HG02981 (cell line): ENCODE data around the gene ABCB4.
A peak's percentile ranks its signal among the peaks of the same experiment; 100 is the strongest.

Experiments used
- ATAC-seq: cut with Tn5 transposase; IDR thresholded peaks from one replicate; pipeline ENCODE4 v1.9.1; 2021; ENCODE audit warnings: mild to moderate bottlenecking, moderate library complexity; ENCODE audit not compliant: unreplicated experiment

ABCB4 gene

GRCh38 chr7:87475359-87476178 is at the start of gene ABCB4:
ABCB4 (minus strand) TSS chr7:87475680; CDS start chr7:87475465, 215 bp downstream.
- ATAC-seq, result peak; percentile 21

GRCh38 chr7:87518735-87519134 is 43.3 kb upstream of the ABCB4 start:
- ATAC-seq, result no peak

- ATAC-seq, result no peak
These were observed 42.4 kb upstream of the ABCB4 start for GRCh38 chr7:87517891-87518290.

- ATAC-seq, result no peak
These were observed 41.8 kb upstream of the ABCB4 start for GRCh38 chr7:87517136-87517815.

GRCh38 chr7:87513735-87514335 is 38.4 kb upstream of the ABCB4 start:
- no peak for ATAC-seq

GRCh38 chr7:87512906-87513305 is 37.4 kb upstream of the ABCB4 start:
- ATAC-seq, result no peak

- ATAC-seq, result no peak
These were observed 36.0 kb upstream of the ABCB4 start for GRCh38 chr7:87511510-87511909.

GRCh38 chr7:87510411-87510875 is 35.0 kb upstream of the ABCB4 start:
- ATAC-seq, result no peak

GRCh38 chr7:87507446-87507845 is 32.0 kb upstream of the ABCB4 start:
- ATAC-seq, result no peak

- no peak for ATAC-seq
These were observed 31.0 kb upstream of the ABCB4 start for GRCh38 chr7:87506246-87507180.

GRCh38 chr7:87505557-87506245 is 30.2 kb upstream of the ABCB4 start:
- ATAC-seq, result no peak

- ATAC-seq, result no peak
These were observed 29.6 kb upstream of the ABCB4 start for GRCh38 chr7:87505122-87505521.

GRCh38 chr7:87499494-87499893 is 24.0 kb upstream of the ABCB4 start:
- no peak for ATAC-seq

GRCh38 chr7:87498893-87499292 is 23.4 kb upstream of the ABCB4 start:
- no peak for ATAC-seq

GRCh38 chr7:87497482-87497881 is 22.0 kb upstream of the ABCB4 start:
- no peak for ATAC-seq

GRCh38 chr7:87495366-87495765 is 19.9 kb upstream of the ABCB4 start:
- ATAC-seq, result no peak

- no peak for ATAC-seq
These were observed 19.0 kb upstream of the ABCB4 start for GRCh38 chr7:87494454-87494853.

- no peak for ATAC-seq
These were observed 7.7 kb upstream of the ABCB4 start for GRCh38 chr7:87483131-87483530.

GRCh38 chr7:87482115-87482514 is 6.6 kb upstream of the ABCB4 start:
- ATAC-seq, result no peak

- no peak for ATAC-seq
These were observed 4.9 kb upstream of the ABCB4 start for GRCh38 chr7:87480386-87480785.
